Endothelial cell of umbilical vein (primary cell): ENCODE data around the gene TMBIM6. TPM values are rescaled to one million over a fixed set of nuclear protein-coding genes. Genes with fewer than 3 reads are reported as not detected.

ENCODE experiments used
- BruUV-seq: library from RNA; stranded (reverse); fragments of 400-500 nt; replicated peaks from 2 replicates; lab custom pipeline; 2021; lab: Mats Ljungman, UMichigan
- CTCF ChIA-PET: fragments of 300-600, 350-600 bp; sonication (Branson Sonifier 250); formaldehyde crosslinking; loops from one replicate; lab custom pipeline; 2021; ENCODE audit warnings: antibody characterized with exemption, inconsistent platforms; lab: Charles Lee
- POLR2A ChIA-PET: fragments of 300-600, 350-600 bp; sonication (Branson Sonifier 250); formaldehyde crosslinking; loops from one replicate; lab custom pipeline; 2021; ENCODE audit warnings: antibody characterized with exemption, inconsistent platforms; lab: Charles Lee
- DNase-seq: peaks from one replicate; pipeline ENCODE4 v3.0.0-alpha.2; 2011; ENCODE audit warnings: low read depth, low spot score
- FAIRE-seq: peaks from 2 replicates; lab custom pipeline; 2011; peaks lifted over from hg19 to GRCh38; lab: Jason Lieb, UNC
- H2AFZ ChIP-seq: 2 replicates; pipeline ENCODE4 v1.6.0; 2012; ENCODE audit warnings: low read depth, low read length, control low read depth, inconsistent platforms
- H3K27ac ChIP-seq: 2 replicates; pipeline ENCODE4 v1.5.1; 2011; ENCODE audit warnings: low read depth, mild to moderate bottlenecking, control low read depth, low read length, moderate library complexity; ENCODE audit not compliant: insufficient read depth
- H3K27me3 ChIP-seq, 2 experiments: 2 replicates each; pipeline versions ENCODE4 v1.6.0 to v1.6.1; 2011; ENCODE audit warnings: low read length in 2 of 2, mixed read lengths in 1 of 2; ENCODE audit not compliant: control insufficient read depth in 2 of 2, insufficient read depth in 2 of 2
- H3K36me3 ChIP-seq, 2 experiments: 2 replicates in 1 of 2; 3 replicates in 1 of 2; pipeline ENCODE4 v1.5.1; 2011; ENCODE audit warnings: low read length in 2 of 2, mild to moderate bottlenecking in 1 of 2, moderate library complexity in 1 of 2; ENCODE audit not compliant: control insufficient read depth in 2 of 2, insufficient read depth in 2 of 2; ENCODE audit errors: extremely low read depth in 1 of 2
- H3K4me1 ChIP-seq: 3 replicates; pipeline ENCODE4 v1.5.1; 2011; ENCODE audit warnings: mild to moderate bottlenecking, low read length; ENCODE audit not compliant: control insufficient read depth, insufficient read depth; ENCODE audit errors: extremely low read depth
- H3K4me2 ChIP-seq: 2 replicates; pipeline ENCODE4 v1.6.1; 2011; ENCODE audit warnings: low read length, control low read depth, mixed read lengths; ENCODE audit not compliant: insufficient read depth
- H3K4me3 ChIP-seq, 3 experiments: fragments of 200-600 bp in 1 of 3; sonication (generic), shearing (Covaris generic) in 1 of 3; replicated peaks in 1 of 3; 2 replicates each; pipeline ENCODE4 v1.5.1; 2011 to 2016; ENCODE audit warnings: control low read depth in 3 of 3, low read length in 3 of 3, mild to moderate bottlenecking in 2 of 3, inconsistent platforms in 1 of 3, low read depth in 1 of 3, moderate library complexity in 1 of 3; ENCODE audit not compliant: insufficient read depth in 1 of 3
- H3K79me2 ChIP-seq: 2 replicates; pipeline ENCODE4 v1.6.0; 2012; ENCODE audit warnings: low read length, inconsistent platforms; ENCODE audit not compliant: control insufficient read depth, insufficient read depth
- H3K9ac ChIP-seq: replicated peaks from 2 replicates; pipeline ENCODE3; 2011; ENCODE audit warnings: low read length, control low read depth; ENCODE audit not compliant: insufficient read depth; ENCODE audit errors: extremely low read depth
- H3K9me1 ChIP-seq: replicated peaks from 3 replicates; pipeline ENCODE4 v1.6.0; 2011; ENCODE audit warnings: mild to moderate bottlenecking, low read length; ENCODE audit not compliant: control insufficient read depth, insufficient read depth; ENCODE audit errors: extremely low read depth
- H3K9me3 ChIP-seq: replicated peaks from 2 replicates; pipeline ENCODE4 v1.5.1; 2012; ENCODE audit warnings: low read length, inconsistent platforms; ENCODE audit not compliant: control insufficient read depth, insufficient read depth
- H4K20me1 ChIP-seq: replicated peaks from 2 replicates; pipeline ENCODE3; 2011; ENCODE audit warnings: mild to moderate bottlenecking, low read length; ENCODE audit not compliant: control insufficient read depth, insufficient read depth; ENCODE audit errors: extremely low read depth
- EZH2 ChIP-seq: IDR thresholded peaks from 2 replicates; pipeline ENCODE4 v1.6.1; 2012; ENCODE audit warnings: borderline replicate concordance, low read depth, mild to moderate bottlenecking, moderate library complexity, low read length, inconsistent platforms; ENCODE audit not compliant: severe bottlenecking
- FOS ChIP-seq: IDR thresholded peaks from 2 replicates; pipeline ENCODE4 v1.6.1; 2011; ENCODE audit warnings: mild to moderate bottlenecking, low read length, moderate library complexity, borderline replicate concordance; ENCODE audit not compliant: insufficient read depth
- GATA2 ChIP-seq: IDR thresholded peaks from 2 replicates; pipeline ENCODE4 v1.7.0; 2011; ENCODE audit warnings: low read depth, mild to moderate bottlenecking, moderate library complexity, mixed read lengths, low read length; ENCODE audit not compliant: insufficient read length, insufficient read depth
- JUN ChIP-seq: IDR thresholded peaks from 2 replicates; pipeline ENCODE4 v1.6.1; 2011; ENCODE audit warnings: borderline replicate concordance, low read depth; ENCODE audit not compliant: insufficient read length, insufficient read depth
- MYC ChIP-seq: IDR thresholded peaks from one replicate; pipeline ENCODE4 v1.6.1; 2011; ENCODE audit warnings: mild to moderate bottlenecking, low read depth, low read length
- POLR2A ChIP-seq: IDR thresholded peaks from 2 replicates; pipeline ENCODE4 v1.6.1; 2012; ENCODE audit warnings: low read depth, mild to moderate bottlenecking, control low read depth, low read length
- POLR2AphosphoS5 ChIP-seq: IDR thresholded peaks from 2 replicates; pipeline ENCODE4 v1.6.1; 2012; ENCODE audit warnings: low read depth, mild to moderate bottlenecking, control low read depth, low read length, moderate library complexity; ENCODE audit not compliant: insufficient read depth
- dilution Hi-C: fragments of 300-500 bp; cut with MboI; formaldehyde crosslinking; loops from one replicate; pipeline ENCODE4 v1.15.0; 2019; ENCODE audit warnings: low sequenced_read_pairs; ENCODE audit not compliant: extremely low pct_ligation_motif_present
- intact Hi-C: fragments of 100-400 bp; cut with micrococcal nuclease; formaldehyde crosslinking; loops from one replicate; pipeline ENCODE4 v1.10.0; 2022
- polyA plus RNA-seq, 4 experiments: library from polyadenylated mRNA; depleted of rRNA in 3 of 4; stranded (reverse) in 3 of 4; unstranded in 1 of 4; fragments of >200 nt; gene quantifications; 2 replicates each; pipeline versions ENCODE4 v1.2.1 to v1.2.3, GENCODE V29; 2011 to 2012; ENCODE audit warnings: missing spikeins in 1 of 4
- total RNA-seq: library from RNA; stranded (reverse); gene quantifications from 2 replicates; pipeline ENCODE4 v1.2.3, GENCODE V29; 2021
- TF ChIP-seq, protein P1 (sequence below): IDR thresholded peaks from 2 replicates; pipeline ENCODE4 v1.6.1; 2011; ENCODE audit not compliant: insufficient read depth, insufficient read length
- TF ChIP-seq, protein P2 (sequence below), 2 donors: IDR thresholded peaks; 1 replicate in 1 of 2; 2 replicates in 1 of 2; pipeline ENCODE4 v1.5.1; 2011; ENCODE audit warnings: low read length in 2 of 2, mild to moderate bottlenecking in 2 of 2, moderate library complexity in 2 of 2, control low read depth in 1 of 2, inconsistent platforms in 1 of 2, low read depth in 1 of 2; ENCODE audit not compliant: insufficient read depth in 1 of 2; ENCODE audit errors: extremely low read depth in 1 of 2

The TMBIM6 gene
- total and polyA plus RNA-seq, 2 donors (not counting 3 experiments of a cell fraction or from before 2014, with no cell fraction given): 393 to 579 TPM

DNA sequence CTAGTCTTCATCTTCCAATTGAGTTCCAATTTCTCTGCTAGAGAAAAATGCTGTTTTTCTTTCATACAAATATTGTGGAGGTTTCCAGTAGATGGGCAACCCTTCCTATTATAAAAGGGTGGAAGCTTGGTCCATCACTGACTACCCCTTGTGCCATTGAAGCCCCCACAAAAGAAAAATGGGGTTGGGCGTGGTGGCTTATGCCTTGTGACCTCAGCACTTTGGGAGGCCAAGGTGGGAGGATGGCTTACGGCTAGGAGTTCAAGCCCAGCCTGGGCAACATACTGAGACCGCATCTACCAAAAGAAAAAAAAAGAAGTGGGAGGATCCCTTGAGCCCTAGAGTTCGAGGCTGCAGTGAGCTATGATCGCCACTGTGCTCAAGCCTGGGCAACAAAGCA lies 64.1 kb downstream of the TMBIM6 start:
- H3K4me3 ChIP-seq: no peak overlapping the region
- no peak overlapping the region for H3K27ac ChIP-seq
- no peaks in the 10 kb centered on the region for H3K4me1 ChIP-seq
- H3K27me3 ChIP-seq: no peaks in the 10 kb centered on the region
- no peak for FAIRE-seq
- intact Hi-C loops (no loop called here), dilution Hi-C loops (no loop called here)
- TF ChIP-seq GATA2: no peak
- TF ChIP-seq POLR2A: no peak
- TF ChIP-seq EZH2: no peak
- no peak for TF ChIP-seq JUN
- no peak for TF ChIP-seq MYC
- TF ChIP-seq POLR2AphosphoS5: no peak
- TF ChIP-seq, protein P1, sequence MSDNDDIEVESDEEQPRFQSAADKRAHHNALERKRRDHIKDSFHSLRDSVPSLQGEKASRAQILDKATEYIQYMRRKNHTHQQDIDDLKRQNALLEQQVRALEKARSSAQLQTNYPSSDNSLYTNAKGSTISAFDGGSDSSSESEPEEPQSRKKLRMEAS: no peak
- TF ChIP-seq FOS: no peak
- POLR2A ChIA-PET: no interaction called here
- CTCF ChIA-PET: interaction anchor here (0.6 to 1.9 kb wide), 6 partner anchors 11 to 51 kb away, joined by 3 to 8 read pairs (median 4); no protein-coding TSS in a partner anchor
- BruUV-seq: no TSS peak
- no peak for DNase-seq
- no peak overlapping the region for H2AFZ ChIP-seq
- no peaks in the 10 kb centered on the region for H3K9me3 ChIP-seq
- H3K79me2 ChIP-seq: no peaks in the 10 kb centered on the region
- no peaks in the 10 kb centered on the region for H3K9me1 ChIP-seq
- peaks cover 14 to 45% of the 10 kb centered on the region in 2 experiments for H3K36me3 ChIP-seq
- no peak overlapping the region for H3K4me2 ChIP-seq
- no peaks in the 10 kb centered on the region for H4K20me1 ChIP-seq
- H3K9ac ChIP-seq: no peak overlapping the region

DNA sequence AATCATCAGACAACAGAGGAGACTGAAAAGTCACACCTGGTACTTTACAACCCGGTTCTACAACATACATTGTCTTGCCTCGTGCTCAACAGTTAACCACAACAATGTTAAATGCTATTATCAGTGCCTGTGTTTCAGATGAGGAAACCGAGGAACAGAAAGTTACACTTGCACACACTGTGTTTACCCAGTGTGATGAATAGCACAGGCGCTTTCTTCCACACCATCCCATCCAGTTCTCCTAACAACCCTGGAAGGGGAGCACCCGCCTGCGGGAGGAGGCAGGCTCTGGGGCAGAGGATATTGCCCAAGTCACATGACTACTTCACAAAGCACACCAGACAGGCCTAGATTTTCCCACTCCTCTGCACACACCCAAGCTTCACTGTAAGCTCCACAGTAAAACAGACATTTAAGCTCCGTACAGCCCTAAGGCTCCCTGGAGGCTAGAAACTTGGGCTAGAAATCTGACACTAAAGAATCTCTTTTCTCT lies 65.0 kb downstream of the TMBIM6 start:
- Histone ChIP-seq H3K9me1 (no peaks in the 10 kb centered on the region), H3K27me3 (no peaks in the 10 kb centered on the region), H3K36me3 (peaks cover 13 to 39% of the 10 kb centered on the region in 2 experiments), H3K4me2 (no peak overlapping the region), H3K27ac (no peak overlapping the region), H3K4me1 (no peaks in the 10 kb centered on the region), H3K4me3 (no peak overlapping the region), H3K9me3 (no peaks in the 10 kb centered on the region), H4K20me1 (no peaks in the 10 kb centered on the region), H2AFZ (no peak overlapping the region), H3K79me2 (no peaks in the 10 kb centered on the region), H3K9ac (no peak overlapping the region)
- no peak for TF ChIP-seq GATA2
- TF ChIP-seq, protein P1: no peak
- TF ChIP-seq JUN: no peak
- TF ChIP-seq POLR2AphosphoS5: no peak
- TF ChIP-seq POLR2A: no peak
- no peak for TF ChIP-seq FOS
- no peak for TF ChIP-seq EZH2
- TF ChIP-seq MYC: no peak
- TF ChIP-seq, protein P2, sequence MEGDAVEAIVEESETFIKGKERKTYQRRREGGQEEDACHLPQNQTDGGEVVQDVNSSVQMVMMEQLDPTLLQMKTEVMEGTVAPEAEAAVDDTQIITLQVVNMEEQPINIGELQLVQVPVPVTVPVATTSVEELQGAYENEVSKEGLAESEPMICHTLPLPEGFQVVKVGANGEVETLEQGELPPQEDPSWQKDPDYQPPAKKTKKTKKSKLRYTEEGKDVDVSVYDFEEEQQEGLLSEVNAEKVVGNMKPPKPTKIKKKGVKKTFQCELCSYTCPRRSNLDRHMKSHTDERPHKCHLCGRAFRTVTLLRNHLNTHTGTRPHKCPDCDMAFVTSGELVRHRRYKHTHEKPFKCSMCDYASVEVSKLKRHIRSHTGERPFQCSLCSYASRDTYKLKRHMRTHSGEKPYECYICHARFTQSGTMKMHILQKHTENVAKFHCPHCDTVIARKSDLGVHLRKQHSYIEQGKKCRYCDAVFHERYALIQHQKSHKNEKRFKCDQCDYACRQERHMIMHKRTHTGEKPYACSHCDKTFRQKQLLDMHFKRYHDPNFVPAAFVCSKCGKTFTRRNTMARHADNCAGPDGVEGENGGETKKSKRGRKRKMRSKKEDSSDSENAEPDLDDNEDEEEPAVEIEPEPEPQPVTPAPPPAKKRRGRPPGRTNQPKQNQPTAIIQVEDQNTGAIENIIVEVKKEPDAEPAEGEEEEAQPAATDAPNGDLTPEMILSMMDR (IDR thresholded peaks at IDR 0.05; ENCODE audit: extremely low read depth in 1 of 2, insufficient read depth in 1 of 2, low read depth in 1 of 2, low read length in 2 of 2): no peak
- POLR2A ChIA-PET: no interaction called here
- CTCF ChIA-PET: no interaction called here
- no TSS peak for BruUV-seq
- FAIRE-seq: no peak
- no peak for DNase-seq
- intact Hi-C loops: no loop called here
- dilution Hi-C loops: no loop called here
